Activated CD4-positive, alpha-beta T cell treated with anti-CD3 and anti-CD28 coated beads, Interleukin-2, Interleukin-6, amounts not matched to agents 100 ng/mL and 50 ng/mL, durations not matched to agents 16 hours and 8 hours (primary cell): ENCODE data around the gene UBLCP1.
"Not testable (repeated sequence)": the region's sequence is repeated elsewhere in the genome, so short reads cannot be mapped to it uniquely, and the experiment has no call there.

Experiments used
- DNase-seq: peaks from one replicate; pipeline ENCODE4 v3.0.0-alpha.2; 2020

The UBLCP1 gene

DNA sequence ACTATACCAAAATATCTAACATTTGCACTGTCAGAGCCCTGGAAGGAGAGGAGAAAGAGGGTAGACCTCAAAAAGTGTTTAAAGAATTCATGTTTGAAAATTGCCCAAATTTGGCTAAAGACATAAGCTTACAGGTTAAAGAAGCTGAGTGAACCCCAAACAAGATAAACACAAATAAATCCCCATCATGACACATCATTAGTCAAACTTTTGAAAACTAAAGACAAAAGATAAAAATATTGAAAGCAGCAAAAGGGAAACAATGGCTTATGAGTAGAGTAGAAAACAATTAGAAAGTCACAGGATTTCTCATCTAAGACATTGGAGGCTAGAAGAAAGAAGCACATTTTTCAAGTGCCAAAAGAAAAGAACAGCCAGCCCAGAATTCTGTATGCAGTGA is 6.1 kb upstream of the UBLCP1 start:
- no peak for DNase-seq

DNA sequence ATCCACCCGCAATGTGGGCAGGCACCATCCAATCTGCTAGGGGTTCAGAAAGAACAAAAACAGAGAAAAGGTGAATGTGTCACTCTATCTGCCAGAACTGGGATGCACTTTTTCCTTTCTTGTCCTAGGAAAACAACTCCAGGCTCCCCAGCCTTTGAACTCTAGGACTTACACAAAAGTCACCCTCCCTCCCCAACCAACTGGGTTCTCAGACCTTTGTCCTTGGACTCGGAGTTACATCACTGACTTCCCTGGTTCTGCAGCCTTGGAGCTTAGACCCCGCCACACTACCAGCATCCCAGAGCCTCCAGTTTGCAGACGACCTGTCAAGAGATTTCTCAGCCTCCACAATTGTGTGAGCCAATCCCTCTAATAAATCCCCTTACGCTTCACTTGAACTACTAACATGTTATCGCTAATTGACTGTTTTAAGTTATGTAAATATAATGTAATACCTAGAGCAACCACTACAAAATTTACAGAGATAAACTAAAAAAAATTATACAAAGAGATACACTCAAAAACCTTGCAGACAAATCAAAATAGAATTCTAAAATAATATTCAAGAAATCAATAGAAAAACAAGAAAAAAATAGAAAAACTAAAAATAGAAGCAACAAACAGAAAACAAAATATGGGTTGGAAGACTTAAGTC is 5.3 kb upstream of the UBLCP1 start:
- no peak for DNase-seq

DNA sequence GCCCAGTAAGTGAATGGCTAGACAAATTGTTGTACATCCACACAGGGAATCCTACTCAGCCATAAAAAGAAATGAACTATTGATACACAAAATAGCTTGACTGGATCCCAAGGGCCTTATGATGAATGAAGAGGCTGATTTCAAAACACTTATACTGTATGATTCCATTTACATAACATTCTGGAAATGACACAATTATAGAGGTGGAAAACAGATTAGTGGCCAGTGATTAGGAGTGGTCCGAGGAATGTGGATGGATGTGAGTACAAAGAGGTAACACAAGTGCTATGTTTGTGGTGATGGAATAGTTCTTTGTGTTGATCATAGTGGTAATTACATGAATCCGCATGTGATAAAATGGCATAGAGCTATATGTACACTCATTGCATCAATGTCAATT is 4.7 kb upstream of the UBLCP1 start:
- DNase-seq = no peak

DNA sequence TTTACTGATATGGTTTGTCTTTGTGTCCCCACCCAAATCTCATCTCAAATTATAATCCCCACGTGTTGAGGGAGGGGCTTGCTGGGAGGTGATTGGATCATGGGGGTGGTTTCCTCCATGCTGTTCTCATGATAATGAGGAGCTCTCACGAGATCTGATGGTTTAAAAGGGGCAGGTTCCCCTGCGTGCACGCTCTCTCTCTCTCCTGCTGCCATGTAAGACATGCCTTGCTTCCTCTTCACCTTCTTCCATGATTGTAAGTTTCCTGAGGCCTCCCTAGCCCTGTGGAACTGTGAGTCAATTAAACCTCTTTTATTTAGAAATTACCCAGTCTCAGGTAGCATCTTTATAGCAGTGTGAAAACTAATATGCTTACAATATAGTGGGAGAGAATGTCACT is 2.9 kb upstream of the UBLCP1 start:
- DNase-seq = not testable (repeated sequence)

DNA sequence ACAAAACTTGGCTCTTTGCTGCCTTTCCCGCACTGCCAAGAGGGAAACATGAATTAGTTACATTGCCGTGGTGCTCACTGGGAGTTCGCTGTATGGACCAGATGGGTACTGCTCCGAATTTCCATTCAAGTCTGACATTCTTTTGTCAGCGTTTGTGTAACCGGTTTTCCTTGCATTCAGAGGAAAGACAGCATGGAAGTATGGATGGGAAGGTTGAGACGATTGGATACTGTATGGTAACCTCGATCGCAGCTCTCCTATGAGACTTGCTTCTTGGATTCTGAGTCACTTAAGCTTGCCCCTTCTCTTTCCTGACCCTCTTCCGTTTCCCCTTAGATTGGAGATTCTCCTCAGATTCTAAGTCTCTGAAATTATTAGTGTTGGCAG is 625 bp upstream of the UBLCP1 start:
- no peak for DNase-seq

DNA sequence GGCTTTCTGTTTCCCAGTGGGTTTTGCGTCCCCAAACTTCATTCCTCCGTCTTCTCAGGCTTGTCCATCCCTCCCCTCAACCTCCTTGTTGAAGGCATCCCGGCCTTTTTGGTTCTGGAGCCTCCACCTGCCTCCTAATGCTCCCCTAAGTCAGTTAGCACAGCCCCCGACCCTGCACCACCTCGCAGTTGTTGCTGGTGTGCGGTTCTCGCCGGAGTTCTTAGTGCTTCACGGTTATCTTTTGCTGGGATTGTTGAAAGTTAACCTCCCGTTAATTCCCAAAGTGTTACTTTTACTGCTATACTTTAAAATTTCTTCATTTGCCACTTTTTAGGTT is 447 bp downstream of the UBLCP1 start:
- DNase-seq = no peak

DNA sequence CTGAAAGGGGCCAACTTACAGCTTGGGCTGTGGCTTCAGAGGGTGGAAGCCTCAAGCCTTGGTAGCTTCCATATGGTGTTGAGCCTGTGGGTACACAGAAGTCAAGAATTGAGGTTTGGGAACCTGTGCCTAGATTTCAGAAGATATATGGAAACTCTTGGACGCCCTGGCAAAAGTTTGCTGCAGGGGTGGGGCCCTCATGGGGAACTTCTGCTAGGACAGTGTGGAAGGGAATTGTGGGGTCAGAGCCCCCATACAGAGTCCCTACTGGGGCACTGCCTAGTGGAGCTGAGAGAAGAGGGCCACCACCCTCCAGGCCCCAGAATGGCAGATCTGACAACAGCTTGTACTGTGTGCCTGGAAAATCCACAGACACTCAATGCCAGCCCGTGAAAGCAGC is 3.7 kb downstream of the UBLCP1 start:
- DNase-seq = not testable (repeated sequence)

DNA sequence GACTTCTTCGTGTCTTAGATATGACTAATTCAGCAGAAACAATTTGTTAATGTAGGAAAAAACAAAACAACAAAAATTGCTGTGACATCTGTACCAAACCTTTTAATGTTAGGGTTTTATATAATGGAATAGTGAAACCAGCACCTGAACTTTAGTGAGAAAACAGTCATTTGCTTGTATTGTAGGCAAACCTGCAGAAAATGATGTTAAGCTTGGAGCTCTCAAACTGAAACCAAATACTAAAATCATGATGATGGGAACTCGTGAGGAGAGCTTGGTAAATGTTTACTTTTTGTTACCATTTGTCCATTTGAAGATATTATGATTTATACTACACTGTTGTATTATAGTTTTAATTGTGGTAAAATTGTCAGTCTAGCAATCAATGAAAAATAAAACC is 6.6 kb downstream of the UBLCP1 start:
- peak; percentile 4 for DNase-seq

DNA sequence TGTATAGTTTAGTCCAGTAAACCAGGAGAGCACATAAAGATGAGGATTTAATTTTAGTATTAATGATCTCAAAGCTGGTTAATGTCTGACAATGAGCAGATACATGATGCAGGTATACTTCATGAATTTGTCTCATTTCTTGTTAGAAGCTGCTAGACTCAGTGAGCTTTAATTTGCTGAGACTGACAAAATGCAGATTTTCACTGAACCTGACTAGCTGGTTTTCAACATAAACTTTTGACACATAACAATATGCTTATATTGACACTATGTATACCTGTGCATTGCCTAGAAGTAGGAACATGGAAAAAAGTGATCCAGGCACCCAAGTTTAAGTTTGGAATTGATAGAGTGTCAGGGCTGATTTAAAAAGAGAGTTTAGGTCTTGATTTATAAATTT is 10.8 kb downstream of the UBLCP1 start:
- DNase-seq = no peak

DNA sequence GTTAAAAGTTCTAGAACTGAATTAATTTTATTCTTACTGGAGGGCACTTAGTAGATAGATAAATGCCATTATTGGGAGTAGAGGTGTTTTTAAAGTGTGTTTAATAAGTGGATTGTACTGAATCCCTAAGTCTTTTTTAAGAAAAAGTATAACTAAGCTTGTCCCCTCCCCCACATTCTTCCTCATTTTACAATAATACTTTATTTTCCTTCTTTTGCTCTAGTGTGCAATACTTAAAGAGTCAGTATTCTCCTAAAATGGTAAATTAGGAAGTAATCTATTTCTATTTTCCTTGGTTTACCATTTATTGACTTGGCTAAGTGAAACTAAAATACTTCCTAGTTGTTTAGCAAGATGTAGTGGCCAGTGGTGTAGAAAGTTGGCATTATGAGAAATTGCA is 11.6 kb downstream of the UBLCP1 start:
- no peak for DNase-seq

DNA sequence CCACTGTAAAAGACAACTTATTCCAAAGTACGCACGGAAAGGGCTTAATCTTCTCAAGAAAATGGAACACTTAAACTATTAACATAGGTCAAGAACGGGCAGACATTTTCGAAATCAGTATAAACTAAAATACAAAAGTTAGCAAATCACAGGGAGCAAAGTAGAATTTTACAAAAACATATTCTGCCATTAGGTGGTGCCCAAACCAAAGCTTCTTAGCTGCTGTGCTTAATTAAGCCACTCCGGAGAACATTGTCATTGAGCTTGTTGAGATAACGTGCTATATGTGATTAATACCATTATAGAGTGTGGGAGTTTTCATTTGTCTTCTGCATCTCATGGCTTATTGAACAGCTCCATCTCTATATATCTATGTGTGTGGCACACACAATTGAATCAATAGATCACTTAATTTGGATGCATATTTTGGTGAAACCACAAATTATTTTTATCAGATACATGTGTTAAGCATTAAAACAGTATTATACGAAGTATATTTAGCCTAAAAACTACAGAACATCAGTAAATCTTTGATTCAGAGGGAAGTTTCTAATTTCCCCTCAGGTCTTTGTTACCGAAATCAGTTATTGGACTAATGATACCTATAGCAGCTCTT is 23.4 kb downstream of the UBLCP1 start:
- peak; percentile 18 for DNase-seq

DNA sequence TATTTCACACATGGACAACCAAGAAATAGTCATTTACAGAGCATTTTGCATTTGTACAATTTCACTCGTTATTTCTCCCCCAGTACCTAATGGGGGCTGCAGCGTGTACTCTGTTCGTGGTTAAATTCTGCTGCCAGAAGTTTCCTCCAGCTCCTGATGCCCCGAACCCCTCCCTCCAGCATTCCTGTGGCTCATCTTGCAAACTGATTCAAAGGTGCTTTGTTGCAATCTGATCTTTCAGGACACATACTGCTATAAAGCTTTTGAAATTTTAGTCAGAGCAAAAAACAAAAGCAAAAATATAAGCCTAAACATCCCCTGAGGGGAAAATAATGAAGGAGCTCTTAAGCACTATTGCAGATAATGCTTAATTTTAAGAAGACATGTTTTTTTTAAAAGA is 27.7 kb downstream of the UBLCP1 start:
- DNase-seq = no peak

DNA sequence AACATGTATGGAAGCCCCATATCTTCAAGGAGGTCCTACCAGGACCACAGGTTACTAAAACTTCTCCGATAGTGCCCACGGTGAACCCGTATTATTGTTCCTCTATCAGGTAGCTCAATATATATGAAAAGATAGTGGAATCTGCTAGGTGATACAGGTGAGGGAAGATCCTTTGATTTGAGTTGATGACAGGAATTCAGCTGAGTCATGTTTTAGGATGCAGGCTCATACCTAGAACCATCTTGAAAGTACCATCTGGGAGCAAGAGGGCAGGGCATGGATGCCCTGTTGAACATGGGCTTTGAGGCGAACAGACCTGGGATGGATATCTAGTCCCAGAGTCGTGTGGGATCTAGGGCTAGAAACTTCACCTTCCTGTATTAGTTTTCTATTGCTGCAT is 31.8 kb downstream of the UBLCP1 start:
- DNase-seq = no peak

DNA sequence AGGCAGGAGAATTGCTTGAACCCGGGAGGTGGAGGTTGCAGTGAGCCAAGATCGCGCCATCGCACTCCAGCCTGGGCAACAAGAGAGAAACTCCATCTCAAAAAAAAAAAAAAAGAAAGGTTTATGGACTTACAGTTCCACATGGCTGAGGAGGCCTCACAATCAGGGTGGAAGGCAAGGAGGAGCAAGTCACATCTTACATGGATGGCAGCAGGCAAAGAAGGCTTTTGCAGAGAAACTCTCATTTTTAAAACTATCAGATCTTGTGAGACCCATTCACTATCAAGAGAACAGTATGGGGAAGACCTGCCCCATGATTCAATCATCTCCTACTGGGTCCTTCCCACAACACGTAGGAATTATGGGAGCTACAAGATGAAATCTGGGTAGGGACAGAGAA is 34.2 kb downstream of the UBLCP1 start:
- not testable (repeated sequence) for DNase-seq

DNA sequence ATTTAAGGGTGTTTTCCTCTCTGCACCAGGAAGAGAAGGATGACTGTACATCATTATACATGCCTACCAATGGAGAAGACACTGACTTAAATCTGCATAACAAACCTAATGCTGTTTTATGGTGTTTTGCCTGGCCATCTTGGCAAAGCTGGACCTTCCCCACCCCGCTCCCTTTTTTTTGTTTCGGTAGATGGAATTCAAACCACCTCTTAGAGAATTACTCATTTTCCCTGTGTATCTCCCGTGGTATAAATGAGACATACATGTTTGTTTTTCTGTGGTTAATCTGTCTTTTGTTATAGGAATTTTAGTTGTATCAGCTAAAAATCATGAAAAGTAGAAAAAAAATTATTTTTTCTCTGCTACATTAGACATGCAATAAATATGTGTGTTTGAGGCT is 38.4 kb downstream of the UBLCP1 start:
- DNase-seq = no peak

DNA sequence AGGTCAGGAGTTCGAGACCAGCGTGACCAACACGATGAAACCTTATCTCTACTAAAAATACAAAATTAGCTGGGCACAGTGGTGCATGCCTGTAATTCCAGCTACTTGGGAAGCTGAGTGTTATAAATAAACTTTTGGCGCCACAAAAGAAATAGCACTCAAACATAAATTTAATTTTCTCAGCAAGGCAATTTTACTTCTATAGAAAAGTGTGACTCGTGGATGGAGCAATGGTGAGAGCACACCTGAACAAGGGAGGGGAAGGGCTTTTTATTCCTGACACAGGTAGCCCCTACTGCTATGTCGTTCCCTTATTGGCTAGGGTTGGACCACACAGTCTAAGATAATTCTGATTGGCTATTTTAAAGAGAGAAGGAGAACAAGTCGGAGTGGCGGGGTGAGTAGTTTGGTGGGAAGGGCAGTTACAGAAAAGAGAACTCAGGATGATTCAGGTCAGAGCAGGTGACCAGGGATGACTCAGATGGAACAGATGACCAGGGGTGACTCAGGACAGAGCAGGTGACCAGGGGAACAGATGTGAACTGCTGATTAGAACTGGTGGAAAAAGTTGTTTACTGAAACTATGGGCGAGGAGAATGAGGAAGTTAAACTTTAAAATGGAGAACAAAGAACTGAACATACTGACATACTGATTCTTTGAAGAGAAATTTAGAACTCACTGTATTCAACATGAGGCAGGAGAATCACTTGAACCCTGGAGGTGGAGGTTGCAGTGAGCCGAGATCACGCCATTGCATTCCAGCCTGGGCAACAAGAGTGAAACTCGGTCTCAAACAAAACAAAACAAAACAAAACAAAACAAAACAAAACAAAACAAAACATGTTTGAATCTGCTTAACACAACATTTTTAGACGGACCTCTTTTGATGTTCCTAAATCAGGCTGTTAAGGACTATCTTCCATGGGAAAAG is 39.1 kb downstream of the UBLCP1 start:
- DNase-seq = not testable (repeated sequence)

DNA sequence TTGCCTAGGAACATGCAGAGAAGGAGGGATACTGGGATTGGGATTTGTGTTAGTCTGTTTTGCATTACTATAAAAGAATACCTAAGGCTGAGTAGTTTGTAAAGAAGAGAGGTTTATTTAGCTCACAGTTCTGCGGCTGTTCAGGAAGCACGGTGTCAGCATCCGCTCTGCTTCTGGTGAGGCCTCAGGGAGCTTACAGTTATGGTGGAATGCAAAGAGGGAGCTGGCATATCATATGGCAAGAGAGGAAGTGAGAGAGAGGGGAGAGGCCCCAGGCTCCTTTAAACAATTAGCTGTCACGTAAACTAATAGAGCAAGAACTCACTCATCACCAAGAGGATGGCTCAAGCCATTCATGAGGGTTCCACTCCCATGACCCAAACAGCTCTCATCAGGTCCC is 40.2 kb downstream of the UBLCP1 start:
- no peak for DNase-seq

DNA sequence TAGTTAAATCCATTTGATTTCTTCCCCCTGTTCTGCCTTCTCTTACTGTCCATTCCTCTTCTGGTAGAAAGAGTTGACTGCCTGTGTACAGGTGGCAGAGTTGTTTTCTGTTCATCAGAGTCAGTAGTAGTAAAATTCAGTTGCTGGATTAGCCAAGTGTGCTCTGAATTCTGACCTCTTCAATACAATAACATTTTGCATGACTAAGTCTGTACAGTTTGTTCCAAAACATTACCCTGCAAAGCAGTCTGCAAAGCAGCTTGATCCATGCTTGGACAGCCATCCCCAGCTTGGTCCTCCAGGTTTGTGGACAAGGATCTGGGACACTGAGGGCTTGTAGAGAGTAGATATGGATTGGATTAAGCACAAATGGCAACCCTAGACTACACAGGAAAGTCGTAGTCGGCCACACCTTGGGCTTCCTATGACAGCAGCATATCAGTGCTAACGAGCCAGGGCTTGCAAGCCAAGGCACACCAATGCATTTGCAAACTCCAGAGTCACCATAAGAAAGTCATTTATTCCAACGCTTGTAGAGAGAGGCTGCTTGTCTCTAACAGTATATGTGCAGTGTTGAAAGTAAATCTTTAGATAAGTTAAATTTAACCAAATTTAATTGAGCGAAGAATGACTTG is 42.0 kb downstream of the UBLCP1 start:
- DNase-seq = no peak

DNA sequence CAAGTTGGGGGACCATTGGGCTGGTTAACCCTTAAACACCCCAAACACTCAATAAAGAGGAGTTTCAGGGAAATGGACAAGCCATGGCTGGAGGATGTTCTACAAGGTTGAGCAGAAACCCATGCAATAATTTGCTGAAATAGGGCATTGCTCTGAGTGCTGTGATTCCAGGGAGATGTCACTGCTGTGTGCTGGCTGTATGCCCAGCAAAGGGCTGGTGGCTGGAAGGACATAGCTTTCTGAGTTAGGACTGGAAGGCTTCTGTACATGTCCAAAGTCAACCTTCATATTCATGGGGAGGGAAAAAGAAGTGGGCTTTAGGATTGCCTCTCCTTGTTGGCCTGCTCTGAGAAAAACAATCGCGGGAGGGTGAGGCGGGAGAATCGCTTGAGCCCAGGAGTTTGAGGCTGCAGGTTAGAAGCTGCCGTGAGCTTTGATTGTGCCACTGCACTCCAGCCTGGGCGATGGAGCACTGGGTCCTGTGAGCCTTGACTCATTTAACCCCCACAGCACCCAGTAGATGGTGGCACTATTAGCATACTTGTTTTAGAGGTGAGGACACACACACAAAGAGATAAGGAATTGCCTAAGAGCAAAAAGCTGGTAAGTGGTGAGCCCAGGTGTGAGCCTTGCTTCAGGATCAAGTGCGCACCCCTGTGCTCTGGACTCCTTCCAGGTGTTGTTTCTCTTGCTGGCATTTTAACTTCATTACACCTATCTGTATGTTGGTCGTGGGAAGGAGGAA is 46.8 kb downstream of the UBLCP1 start:
- DNase-seq = no peak

DNA sequence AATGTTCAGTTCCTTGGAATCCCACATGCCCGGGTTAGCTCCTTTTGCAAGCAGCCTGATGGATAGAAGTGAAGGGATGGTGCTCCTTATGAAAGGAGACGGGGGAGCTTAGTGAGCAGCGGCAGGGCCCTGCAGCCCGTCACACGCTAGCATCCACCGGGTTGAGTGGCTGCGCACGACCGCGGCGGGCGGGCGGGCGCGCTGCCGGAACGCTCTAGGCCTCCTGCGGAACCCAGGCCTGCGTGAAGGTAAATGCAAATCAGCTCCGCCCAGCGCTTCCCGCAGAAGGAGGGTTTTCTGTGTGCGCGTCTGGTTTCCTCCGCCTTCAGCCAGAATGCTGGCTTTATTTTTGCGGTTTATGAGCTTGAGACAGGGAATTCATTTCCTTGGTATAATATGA is 47.4 kb downstream of the UBLCP1 start:
- DNase-seq = peak; percentile 16

DNA sequence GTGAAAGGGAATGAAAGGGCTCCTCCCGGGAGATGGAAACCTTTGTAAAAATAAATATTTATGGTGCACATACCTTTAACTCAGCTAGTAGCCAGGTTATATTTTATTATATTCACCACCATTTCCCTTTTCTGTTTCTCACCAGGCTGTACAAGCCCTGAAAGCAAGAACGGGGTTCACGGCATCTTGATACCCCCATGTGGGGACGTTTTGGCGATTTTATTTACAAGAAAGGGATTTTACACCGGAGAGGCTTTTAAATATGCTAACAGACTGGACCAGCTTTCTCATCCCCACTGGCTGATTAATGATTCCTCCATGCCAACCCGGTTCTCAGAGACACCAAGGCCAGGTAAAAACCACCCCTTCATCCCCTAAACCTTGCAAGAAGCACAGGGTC is 48.0 kb downstream of the UBLCP1 start:
- no peak for DNase-seq

DNA sequence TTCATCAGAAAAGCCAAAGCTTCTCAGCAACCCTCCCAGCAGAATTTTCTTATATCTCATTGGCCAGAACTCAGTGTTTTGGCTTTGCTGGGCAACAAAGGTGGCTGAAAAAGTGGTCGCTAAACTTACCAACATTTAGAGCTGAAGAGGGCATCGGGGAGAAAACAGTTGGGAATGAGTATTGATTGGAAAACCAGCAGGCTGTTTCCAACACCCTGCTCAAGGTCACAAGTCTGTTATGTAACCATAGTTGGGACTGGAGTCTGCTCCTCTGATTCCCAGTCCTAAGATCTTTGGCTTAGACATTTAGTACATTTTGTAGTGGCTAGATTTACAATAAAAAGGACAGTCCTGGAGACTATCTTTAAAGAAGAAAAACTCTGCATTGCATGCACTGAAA is 50.1 kb downstream of the UBLCP1 start:
- no peak for DNase-seq
